GM18499 (cell line): ENCODE results near the gene FNTB.

Experiments
- ATAC-seq: cut with Tn5 transposase; IDR thresholded peaks from one replicate; pipeline ENCODE4 v1.9.1; 2021; ENCODE audit warnings: moderate number of reproducible peaks; ENCODE audit not compliant: insufficient read depth, unreplicated experiment

The FNTB gene

DNA sequence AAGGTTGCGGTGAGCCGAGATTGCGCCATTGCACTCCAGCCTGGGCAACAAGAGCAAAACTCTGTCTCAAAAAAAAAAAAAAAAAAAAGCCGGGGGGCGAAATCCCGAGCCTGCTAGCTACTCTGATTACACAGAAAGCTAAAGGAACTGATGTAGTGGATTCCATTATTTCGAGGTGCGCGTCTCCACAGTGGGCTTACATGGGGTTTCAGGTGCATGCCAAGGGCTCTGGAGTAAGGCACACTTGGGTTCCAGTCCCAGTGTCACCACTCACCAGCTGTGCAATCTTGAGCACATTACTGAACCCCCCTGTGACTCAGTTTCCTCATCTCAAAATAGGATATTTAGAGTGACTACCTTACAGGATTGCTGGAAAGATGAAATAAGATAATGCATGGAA lies 12.9 kb upstream of the FNTB start:
- no peak for ATAC-seq

DNA sequence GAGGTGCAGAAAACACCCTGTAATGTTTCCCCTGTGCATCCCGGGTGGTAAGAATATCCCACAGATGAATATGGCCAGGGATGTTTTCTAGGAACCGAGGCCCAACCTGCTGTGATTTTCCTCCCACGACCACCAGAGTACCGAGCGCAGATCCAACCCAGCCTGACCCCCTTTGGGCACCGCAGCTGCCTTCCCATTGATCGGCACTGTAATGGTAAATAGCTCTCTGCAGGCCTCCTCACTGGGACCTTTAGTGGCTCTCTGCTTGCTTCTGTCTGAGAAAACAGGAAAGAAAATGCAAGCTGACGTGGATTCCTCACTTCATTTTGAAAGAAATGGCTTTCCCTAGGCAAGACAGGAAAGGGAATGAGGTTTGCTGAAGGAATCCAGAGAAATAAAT lies 12.1 kb upstream of the FNTB start:
- no peak for ATAC-seq

DNA sequence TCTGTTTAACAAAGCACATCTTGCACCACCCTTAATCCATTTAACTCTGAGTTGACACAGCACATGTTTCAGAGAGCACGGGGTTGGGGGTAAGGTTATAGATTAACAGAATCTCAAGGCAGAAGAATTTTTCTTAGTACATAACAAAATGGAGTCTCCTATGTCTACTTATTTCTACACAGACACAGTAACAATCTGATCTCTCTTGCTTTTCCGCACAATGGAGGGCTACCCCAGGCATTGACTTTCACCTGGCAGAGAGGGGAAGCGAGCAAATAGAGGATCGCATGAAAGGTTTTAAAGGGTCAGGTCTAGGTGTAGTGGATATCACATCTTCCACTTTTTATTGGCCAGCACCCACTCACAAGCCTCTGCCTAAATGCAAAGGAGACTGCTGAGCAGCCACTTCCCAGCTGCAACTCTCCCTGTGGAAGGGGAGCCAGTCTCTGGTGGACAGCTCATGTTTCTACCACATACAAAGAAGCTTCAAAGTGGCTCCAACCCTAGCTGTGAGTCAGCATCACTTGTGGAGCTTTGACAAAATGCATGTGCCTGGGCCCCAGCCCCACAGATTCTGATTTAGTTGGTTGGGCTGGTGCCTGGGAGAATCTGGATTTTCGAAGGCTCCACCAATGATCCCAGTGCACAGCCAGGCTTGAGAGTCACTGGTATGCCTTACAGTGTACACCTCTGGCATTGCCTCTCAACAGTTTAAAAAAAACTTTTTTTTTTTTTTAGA lies 7.2 kb upstream of the FNTB start:
- ATAC-seq = no peak

DNA sequence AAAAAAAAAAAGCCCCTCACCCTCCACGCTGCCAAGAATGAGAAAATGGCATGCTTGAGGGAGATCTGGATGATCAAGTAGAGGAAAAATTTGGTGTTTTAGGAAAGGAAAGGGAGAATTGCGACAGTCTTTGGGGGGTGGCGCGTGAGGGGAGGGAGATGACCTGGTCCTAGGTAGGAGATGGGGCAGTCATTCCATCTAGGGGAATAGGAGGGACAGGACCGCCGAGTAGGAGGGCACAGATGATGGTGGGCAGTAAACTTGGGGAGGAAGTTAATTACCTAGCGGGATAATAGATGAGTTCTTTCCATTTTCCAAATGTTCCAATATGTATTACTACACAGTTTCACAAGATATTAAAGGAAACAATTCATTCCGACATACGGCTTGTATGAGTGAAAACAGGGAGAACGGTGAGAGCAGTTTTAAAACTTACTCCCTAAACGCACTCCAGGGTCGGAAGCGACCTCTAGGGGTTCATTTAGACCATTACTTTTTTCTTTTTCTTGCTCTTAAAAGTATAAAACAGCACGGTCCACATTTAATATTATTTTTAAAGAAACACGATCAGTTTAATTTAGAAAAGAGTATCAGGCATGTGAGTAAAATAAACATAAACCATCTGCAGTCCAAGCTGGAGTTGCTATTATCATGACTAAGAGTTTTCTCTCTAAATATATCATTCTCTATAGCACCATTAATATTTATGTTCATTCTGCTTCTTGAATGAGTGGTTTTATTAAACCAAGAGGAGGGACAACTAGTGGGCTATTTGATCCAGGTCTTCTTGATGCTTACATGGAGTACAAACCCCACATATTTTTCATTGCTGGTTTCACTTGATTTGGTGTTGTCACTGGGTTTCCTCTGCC lies 3.0 kb upstream of the FNTB start:
- no peak for ATAC-seq

DNA sequence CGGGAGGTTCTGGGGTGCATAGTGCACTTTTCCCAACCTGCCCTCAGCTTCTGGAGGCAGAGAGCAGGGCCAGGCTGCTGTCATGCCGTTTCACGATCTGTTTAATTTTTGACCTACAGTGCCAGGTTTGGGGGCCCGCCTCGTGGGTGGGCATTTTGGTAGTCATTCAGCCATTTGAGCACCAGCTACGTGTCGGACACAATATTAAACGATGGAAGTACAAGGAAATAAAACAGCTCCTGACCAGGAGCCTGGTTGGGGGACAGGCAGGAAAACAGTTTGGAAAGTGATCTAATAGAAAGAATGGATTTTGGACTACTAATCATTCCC lies 708 bp downstream of the FNTB start:
- no peak for ATAC-seq

DNA sequence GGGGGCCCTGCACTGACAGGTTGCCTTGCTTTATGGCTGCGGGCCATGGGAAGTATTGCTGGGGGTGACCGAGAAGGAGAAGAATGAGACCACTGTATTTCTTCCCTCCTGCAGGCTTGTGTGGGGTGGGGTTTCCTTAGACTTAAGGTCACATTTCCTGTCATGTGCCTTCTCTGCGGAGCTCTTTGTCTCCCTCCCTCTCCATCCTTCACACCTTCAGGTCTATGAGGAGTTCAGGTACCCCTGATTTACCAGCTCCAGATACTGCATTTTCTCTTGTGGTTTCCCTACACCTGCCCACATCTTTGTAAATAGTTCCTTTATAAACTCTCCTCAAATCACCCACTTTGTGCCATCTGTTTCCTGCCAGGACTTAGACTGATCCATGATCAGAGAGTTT lies 3.6 kb downstream of the FNTB start:
- ATAC-seq = no peak

DNA sequence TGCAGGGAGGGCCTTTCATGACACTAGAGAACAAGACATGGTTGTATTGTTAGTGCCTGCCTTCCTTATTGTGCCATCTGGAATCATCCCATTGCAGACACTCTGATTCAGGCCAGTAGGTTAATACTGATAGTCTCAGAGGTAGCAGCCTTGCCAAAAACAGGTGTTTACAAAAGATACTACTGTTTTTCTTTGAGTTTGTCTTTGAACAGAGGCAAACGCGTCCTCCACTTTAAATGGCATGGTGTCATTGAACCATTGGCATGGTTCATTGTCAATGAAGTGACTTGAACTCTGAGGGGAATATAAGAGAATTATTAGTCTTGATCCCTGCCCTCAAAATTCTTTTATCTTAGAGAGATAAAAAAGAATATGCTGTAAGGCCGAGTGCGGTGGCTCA lies 4.2 kb downstream of the FNTB start:
- ATAC-seq = no peak

DNA sequence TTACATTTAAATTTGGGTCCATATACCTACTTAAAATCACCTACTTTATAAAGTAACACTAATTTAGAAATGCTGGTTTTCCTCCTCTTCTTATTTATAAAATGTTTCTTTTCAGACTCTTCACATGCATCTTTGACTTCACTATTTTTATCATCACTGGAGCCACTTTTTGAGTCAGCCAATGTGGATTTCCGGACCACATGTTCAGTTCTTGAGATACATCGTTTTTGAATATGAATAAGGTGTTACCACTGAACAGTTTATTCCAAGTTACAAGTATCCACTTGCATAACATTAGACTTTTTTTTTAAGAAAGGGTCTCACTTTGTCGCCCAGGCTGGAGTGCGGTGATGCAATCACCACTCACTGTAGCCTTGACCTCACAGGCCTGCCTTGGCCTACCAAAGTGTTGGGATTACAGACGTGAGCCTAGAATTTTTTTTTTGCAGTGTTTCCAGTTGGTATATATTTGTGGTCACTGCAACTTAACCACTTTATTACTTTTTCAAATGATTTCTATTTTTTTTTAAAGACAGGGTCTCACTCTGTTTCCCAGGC lies 5.7 kb downstream of the FNTB start:
- no peak for ATAC-seq

DNA sequence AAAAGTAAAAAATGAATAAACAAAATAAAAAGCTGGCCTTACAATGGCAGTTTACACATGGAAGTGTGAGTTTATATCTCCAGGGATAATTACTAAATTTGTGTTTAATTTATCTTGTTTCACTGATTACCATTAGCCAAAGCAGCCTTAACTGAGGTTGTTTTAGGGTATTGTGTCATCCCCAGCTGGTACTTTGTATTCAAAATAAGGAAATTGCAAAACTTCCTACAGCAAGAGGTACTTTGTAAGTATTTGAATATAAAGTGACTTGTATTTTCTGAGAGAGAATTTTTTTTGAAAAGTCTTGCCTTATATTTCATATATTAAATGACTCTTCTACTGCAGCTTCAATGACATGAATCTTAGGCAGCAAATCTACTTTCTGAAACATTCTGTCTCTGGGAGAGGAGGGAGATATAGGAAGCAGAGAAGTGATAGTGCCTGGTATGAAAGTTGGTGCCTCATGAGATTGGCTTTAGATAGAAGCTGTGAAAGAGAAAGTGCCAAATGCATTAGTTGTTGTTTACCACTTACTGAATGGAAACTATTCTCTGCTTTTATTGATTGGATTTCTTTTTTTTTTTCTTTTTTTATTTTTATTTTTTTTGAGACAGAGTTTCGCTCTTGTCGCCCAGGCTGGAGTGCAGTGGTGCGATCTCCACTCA lies 6.7 kb downstream of the FNTB start:
- no peak for ATAC-seq

DNA sequence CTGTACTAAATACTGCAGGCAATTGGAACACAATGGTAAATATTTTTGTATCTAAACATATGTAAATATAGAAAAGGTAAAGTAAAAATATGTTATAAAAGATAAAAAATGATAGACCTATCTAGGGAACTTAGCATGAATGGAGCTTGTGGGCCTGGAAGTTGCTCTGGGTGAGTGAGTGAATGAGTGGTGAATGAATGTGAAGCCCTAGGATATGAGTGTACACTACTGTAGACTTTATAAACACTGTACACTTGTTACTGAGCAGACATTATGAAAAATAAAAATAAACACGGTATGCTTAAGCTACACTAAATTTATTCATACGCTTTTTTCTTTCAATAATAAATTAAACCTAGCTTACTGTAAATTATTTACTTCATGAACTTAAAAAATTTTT lies 7.8 kb downstream of the FNTB start:
- ATAC-seq = no peak

DNA sequence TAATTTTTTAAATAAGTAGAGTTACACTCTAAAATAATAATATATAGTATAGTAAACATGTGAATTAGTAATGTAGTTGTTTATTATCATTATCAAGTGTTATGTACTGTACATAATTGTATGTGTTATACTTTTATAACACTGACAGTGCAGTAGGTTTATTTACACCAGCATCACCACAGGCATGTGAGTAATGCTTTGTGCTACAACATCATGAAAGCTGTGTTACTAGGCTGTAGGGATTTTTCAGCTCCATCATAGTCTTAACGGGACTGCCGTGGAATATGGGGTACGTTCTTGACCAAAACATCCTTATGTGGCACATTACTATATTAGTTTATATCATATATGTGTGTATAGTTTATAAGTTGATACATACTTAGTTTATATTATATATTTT lies 8.6 kb downstream of the FNTB start:
- no peak for ATAC-seq

DNA sequence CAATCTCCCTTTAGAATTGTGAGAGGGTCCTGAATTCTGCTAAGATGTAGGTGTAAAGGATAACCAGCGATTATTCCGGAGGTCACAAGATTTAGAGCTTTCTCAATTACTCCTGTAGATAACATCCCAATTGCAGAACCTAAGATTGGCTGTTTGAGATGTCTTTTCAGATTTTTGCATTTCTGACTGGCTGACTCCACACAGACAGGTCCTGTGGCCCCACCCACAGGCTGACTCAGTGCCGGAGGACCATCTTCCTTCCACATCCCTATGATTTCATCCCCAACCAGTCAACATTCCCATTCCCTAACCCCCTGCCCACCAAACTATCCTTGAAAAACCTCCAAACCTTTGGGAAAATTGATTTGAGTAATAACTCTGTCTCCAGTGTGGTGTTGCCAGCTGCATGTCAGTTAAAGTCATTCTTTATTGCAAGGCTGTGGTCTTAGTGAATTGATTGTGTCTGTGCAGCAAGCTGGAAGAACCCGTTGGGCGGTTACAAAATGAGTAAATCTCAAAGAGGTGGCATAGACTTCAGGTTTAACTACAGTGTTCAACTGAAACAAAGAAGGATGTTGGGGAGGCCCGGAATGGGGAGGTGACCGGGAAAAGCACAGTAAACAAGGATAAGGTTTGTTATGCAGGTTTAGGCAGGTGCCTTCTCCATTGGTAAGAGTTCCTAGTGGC lies 10.6 kb downstream of the FNTB start:
- no peak for ATAC-seq

DNA sequence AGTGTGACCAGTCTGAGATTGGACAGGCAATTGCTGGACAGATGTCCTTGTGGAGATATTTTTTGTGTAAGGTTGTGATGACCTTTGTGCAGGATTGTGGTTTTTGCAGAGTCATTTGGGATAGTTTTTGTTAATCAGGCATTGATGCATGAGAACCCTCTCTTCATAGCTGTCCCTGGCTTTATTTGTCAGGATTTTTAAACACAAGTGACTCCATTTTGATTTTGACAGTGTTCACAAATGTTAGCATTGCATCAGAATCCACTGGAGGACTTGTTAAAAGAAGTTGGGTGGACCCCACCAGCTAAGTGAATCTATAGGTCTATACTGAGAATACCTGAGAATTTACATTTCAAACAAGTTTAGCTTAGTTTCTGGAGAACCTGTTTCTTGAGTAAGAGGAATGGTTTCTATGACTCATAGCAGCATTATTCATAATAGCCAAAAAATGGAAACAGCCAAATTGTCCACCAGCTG lies 11.8 kb downstream of the FNTB start:
- no peak for ATAC-seq

DNA sequence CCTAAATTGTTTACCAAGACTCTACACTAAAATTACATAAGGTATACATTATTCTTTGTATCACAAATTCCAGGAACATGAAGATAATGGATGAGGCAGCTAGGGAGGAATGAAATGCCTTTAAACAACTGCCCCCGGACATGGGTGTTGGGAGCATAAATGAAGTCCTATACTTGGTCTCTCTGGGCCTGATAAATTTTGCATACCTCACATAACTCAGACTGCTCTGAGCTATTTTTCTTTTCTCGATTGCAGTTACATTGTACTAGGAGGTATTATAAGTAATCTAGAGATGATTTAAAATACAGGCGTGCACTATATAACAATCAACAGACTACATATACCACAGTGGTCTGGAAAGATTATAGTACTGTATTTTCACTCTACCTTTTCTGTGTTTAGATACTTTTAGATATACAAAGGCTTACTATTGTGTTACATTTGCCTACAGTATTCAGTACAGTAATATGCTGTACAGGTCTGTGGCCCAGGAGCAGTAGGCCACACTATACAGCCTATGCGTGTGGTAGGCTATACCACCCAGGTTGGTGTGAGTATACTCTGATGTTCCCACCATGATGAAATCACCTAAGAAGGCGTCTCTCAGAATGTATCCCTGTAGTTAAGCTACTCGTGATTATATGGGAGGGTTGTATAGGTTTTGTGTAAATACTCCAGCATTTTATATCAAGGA lies 14.3 kb downstream of the FNTB start:
- ATAC-seq = no peak

DNA sequence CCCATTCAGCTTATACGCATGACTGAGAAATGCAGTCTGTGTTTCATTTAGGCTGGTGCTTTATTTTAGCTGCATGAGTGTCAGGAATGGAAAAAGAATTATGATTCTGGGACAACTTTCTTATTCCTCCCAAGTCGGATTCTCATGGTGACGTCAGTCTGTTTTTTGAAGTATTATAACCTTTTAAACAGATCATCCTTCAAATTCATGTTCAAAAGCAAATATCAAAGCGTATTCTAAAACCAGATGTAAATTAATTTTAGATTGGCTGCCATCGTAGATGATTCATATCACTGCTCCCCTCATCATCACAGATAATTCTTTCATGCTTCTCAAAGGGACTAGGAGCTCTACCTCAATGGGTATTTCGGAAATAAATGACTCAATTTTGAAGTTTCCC lies 15.0 kb downstream of the FNTB start:
- ATAC-seq = no peak

DNA sequence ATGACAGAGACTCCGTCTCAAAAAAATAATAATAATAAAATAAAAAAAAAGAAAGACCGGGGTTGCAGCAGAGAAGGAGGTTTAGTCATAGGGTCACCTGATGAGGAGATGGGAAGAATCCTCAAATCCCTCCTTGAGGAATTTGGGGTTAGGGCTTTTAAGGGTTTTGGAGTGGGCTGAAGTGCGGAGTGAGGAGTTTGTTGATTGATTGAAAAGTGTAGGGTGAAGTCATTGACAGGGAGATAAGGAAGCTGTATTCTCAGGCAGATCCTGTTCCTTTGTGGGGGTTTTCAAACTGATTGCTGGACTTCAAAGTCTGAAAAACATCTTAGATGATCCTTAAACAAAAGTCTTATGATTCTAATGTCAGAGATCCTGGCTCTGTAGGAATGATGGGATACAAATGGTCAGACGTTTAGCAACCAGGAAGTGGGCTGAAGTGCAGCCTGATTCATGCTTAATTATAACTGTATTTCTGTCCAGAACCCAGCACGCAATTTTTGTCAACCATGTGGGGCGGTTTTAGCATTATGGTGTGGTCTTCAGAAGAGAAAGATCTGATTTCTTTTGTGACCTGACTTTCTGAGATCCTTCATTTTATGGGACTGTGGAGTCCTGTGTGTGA lies 16.0 kb downstream of the FNTB start:
- ATAC-seq = no peak

DNA sequence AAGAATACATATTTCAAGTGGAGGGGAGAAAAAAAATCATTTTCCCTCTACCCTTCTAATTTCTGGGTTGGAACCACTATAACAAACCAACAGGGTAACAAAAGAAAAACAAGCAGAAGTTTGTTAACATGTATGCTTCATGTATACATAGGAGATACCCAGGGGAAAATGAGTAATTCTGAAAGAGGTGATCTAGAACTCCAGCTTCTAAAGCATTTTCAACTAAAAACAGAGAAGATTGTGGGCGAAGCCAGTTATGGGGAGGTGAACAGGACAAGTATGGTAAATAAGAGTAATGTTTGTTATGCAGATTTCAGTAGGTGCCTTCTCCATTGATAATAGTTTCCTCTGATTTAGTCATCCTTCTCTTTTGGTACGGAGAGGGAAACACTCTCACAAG lies 16.7 kb downstream of the FNTB start:
- ATAC-seq = peak; percentile 59

DNA sequence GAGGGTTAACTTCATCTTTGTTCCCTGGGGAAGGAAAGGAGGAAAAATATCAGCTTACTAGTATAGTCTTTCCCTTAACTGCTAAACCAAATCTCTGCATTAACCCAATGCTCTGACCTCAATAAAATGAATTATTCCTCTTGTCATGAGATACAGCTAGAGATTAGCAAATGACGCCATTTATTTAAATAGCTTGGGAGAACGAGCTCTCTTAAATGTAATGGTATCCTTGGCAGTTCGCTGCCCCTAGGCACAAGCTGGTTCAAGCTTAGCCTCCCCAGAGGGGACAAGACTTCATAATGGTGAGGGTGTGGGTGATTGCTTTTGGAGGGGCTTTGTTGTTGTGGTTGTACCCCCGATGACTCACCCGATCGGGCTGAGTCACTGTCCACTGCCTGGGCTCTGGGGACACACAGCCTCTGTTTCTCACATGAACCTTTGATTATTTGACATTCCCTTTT lies 19.6 kb downstream of the FNTB start:
- no peak for ATAC-seq

DNA sequence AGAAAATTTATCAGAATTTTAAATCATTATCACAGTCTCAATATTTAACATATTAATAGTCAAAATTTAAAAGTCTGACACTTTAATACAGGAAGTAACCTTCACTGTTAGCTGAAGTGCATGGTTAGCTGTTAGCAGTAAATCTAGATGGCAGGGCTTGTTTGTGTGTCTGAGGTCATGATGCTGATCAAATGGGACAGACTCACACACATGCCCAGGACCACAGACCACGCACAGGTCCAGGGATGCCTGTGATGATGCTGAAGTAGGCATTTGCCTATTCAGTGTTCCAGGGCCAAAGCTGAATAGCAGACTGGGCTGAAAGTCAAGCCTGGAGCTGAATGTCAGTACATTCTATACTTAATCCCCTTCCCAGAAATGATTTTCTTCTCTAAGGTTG lies 20.5 kb downstream of the FNTB start:
- ATAC-seq = no peak
